NCI-H748 treated with DMSO at 0.1 percent for 48 hours (cell line): ENCODE results near the gene CD200R1L.
A peak's percentile ranks its signal among the peaks of the same experiment; 100 is the strongest.

Experiments
- DNase-seq: peaks from one replicate; lab custom pipeline; 2025; lab: John Stamatoyannopoulos, UW

CD200R1L gene

DNA sequence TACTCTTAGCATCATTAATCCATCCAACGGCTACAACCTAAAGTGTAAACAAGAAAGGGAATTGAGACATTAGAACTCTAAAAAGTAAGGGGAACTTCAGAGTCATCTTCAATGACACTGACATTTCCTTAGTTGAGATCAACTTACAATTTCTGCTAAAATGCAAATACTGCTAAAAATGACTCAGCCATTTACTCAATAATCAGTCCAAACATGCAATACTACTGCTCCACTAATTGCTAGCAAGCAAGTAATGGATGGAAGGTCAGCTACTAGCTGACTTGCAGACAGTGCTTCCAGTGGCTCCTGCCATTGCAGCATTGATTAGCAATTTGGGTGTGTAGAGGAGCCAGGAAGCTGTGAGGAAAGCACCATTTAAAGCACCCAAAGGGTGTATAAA lies 28.4 kb downstream of the CD200R1L start:
- DNase-seq: no peak

DNA sequence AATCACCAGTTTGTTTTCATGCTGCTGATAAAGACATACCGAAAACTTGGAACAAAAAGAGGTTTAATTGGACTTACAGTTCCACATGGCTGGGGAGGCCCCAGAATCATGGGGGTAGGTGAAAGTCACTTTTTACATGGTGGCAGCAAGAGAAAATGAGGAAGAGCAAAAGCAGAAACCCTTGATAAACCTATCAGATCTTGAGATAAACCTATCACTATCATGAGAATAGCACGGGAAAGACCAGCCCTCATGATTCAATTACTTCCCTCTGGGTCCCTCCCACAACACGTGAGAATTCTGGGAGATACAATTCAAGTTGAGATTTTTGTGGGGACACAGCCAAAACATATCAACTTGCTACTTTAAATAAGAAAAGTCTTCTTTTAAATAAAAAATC lies 28.9 kb downstream of the CD200R1L start:
- DNase-seq: no peak

DNA sequence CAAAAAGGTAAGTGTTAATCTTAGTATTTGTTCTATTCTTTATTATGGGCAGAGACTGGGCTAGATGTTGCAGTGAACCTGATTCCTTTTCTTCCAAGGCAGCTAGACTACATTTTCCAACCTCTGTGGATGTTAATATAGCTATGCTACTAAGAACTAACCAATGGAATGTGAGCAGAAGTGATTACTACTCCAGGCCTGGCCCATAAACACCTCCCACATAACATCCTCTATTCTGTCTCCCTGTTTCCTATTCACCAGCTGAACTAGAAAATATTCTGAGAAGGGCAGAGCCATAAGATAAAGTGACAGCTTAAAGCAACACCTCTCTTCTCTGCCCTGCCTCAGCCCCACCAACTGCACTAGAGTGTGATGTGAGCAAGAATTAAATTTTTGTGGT lies 29.4 kb downstream of the CD200R1L start:
- no peak for DNase-seq

DNA sequence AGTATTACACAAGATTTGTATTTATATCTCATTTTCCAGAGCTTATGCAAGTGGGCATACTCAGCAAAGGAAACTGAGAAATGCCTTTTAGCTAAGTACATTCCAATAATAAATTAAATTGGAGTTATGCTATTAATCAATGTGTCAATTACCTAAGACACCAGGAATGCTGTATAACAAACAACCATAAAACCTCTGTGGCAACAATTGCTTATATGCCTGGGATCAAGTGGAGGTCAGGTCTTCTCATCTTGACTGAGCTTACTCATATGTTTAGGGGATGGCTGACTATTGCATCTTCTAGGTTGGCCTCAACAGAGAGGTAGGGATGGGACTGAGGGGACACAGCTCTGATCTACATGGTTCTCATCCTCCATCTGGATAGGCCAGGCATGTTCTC lies 30.7 kb downstream of the CD200R1L start:
- no peak for DNase-seq

DNA sequence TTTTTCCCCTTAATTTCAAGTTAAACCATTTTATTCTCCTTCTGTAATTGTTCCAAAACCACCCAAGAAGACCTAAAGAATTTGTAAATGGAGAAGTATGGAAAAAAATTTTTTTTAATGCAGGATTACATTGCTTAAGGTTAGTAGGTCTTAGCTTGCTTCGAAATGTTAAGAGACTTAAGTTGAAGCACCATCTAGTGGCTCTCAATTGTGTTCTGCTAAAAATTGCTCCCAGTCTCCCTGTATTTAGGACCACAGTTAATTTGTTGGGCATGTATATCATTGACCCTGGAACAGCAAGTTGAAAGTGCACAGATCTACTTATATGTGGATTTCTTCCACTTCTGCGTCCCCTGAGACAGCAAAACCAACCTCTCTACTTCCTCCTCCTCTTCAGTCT lies 32.4 kb downstream of the CD200R1L start:
- no peak for DNase-seq

DNA sequence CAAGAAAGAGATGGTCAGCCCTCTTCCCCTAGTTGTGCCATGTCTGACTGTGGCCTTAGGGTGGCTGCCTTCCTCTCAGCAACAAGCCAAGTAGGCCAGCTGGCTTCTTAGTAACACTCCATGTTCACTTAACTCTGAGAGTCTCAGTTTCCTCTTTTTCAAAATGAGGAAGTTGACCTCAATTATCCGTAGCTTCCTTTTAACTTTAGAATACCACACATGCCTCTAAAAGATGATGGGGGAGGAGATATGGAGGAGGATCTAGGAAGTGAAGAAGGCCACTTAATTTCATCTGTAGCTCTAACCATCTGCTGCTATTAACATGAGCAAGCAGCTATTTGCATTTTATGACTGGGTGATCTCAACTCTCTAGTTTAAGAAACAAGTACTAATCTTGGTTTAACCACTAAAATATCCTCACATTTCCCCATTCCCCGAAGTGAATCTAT lies 32.9 kb downstream of the CD200R1L start:
- DNase-seq: no peak

DNA sequence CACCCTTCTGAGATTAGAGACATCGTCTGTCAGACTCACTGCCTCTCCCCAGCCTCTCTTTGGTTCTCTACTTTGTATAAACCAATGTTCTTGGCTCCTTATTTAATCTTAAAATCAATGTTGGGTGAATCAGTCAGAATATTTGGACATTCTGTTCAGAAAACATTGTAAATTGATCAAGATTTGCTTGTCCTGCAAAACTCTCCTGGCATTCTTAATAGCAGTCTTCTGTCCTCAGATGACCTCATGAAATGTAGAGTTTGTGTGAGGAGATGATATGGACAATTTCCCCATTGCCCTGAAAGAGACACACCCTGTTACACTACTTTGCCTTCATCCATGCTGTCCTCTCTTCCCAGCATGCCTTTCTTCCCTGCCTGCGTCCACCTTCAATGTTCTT lies 33.6 kb downstream of the CD200R1L start:
- DNase-seq: no peak

DNA sequence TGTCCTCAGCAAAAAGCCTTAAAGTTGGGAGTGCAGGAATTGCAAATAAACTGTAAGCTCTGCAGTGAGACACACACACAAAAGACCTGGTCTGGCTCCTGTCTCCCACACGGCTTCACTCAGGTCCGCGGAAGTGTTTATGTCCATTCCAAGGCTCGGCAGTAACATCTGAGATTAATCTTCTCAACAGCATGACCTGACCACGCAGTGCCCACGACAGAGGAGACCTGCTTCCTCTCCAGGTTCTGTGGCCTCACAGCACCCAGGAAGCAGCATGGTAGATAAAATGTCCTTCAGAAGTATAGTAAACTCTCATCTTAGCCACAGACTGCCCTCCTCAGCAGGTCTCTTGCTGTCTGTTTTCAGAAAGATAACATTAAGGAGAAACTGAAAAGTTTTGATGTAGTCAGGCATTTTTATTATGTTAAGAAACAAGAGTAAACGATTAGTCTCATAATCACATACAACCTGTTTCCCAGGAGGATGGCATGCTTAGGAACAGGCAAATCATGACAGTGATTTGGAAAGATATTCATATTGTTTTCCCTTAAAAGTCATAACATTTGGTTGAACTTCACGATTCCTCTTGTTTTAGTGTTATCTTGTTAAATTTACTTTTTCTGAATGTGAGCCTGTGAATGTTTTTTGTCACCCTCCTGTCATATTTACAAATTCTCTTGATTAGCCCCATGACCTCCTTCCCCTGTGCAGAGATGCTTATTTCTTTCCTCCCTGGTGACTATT lies 34.6 kb downstream of the CD200R1L start:
- no peak for DNase-seq

DNA sequence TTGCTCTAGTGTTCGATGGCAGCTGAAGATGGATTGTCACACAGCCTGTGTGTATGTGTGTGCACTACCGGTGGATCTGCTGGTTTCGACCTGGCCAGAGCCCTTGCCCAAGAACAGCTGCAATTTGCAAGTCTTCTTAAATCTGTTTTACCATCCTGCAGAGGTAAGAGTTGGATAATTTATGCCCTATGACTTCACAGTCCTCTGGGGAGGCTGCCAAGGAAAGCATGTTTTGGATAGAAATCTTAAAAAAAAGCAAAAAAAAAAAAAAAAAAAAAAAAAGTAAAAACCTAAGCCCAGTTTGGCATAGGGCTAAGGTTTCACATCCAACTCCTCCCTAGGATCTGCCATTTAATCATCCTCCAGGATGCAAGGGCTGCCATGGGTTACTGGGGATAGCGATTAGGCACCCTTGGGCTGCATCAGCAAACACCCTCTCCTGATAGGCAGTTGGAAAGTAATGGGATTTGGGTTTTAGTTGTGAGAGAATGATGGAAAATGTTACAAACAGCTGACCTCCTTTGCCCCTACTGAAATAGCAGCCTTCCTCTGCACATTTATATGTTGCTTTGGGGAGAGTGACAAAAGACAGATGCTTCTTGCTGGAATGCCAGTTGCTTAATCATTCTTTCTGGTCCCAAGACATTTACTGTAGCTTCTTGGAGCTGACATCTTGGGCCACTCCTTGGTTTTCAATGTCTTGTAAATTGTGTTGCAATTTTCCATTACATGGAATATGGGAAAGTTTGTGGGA lies 35.4 kb downstream of the CD200R1L start:
- DNase-seq: no peak

DNA sequence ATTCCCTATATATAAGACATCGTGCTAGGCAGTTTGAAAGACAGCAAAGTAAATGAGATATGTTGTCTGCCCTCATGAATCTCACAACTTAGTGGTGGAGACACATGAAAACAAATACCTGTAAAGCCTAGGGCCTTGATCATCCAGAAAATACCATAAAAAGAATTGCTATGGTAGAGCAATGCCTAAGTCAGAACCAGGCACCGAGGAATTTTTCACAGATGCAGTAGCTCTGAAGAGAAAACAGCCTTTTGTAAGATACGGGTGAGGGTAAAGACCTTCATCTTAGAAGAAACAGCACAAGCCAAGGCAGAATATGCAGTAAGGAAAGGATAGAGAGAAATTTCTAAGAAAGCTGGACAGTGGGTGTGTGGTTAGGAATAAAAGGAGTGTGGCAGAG lies 36.1 kb downstream of the CD200R1L start:
- no peak for DNase-seq

DNA sequence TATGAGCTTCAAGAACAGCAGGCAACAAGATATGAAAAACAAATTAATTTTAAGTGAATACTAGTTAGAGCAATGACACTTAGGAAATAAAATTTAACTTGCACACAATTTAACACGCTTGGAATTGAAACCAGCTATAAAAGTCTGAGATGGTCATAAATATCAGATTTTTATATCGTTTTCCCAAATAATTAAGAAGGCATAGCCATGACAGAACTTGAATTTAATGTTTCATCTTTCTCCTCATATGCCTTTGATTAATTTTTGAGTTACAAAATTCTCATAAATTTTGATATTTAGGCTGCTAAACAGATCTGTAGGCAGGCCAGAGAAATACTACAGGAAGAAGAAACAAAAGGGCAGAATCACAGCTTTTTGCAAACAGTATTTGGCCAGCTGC lies 38.5 kb downstream of the CD200R1L start:
- DNase-seq: no peak

DNA sequence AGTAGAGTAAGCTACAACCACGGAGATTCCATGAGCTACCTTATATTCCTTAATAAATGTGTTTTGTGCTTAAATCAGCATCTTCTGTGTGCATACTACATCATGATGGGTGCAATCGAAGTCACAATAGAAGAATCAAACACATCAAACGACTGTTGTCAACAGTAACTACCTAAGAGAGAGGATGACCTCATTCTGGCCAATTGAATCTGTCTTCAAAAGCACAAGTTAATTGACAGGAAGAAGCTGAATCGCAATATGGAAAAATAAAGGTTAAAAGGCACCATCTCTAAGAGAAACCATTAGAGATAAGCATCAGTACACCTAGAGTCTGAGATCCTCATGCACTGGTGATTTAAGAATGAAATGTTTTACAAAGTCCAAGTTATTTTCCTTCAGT lies 39.0 kb downstream of the CD200R1L start:
- DNase-seq: peak; percentile 9

DNA sequence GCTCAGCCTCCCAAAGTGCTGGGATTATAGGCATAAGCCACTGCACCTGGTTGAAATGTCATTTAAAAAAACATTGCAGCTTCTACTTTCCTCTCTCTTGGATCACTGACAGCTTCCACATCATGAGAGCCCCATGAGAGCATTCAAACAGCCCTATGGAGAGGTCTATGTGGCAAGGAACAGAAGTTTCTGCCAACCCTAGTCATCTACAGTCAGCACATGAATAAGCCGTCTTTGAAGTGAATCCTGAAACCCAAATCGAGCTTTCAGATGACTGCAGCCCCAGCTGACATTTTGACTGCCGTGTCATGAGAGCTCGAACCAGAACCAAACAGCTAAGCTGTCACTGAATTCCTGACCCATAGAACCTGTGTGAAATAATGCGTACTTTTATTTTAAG lies 39.8 kb downstream of the CD200R1L start:
- DNase-seq: no peak

DNA sequence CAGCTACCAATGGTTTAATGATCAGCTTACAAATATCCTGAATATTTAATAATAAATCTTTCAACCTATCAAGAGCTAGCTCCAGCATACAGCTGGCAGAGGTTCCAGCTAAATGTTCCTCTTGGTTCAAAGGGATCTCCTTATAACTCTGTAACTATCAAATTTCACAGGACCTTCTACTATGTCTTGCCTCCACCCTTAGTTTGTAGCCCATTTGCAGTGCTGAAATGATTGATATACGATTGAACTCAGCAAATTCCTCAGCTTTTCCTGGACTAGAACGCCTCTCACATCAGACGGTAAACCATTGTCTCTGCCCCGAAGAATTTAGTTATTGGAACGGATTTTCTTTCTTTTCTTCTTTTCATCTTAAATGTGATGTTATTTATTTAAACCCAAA lies 41.5 kb downstream of the CD200R1L start:
- no peak for DNase-seq

DNA sequence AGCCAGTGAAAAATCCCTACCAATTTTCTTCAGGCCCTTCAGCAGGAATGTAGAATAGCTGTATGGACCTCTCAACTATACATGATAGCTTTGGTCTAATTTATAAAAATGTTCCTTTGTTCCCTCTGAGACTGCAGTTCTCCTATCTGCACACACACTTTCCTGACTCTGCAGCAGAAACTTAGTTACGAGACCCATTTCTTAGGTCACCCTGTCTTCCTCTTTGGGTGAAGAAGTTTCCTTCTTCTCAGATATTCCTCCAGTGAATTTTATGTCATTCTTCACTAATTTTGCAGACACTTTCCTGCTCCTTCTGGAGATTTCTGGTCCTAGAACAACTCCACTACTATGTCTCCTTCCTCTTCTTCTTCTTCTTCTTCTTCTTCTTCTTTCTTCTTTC lies 42.6 kb downstream of the CD200R1L start:
- DNase-seq: no peak

DNA sequence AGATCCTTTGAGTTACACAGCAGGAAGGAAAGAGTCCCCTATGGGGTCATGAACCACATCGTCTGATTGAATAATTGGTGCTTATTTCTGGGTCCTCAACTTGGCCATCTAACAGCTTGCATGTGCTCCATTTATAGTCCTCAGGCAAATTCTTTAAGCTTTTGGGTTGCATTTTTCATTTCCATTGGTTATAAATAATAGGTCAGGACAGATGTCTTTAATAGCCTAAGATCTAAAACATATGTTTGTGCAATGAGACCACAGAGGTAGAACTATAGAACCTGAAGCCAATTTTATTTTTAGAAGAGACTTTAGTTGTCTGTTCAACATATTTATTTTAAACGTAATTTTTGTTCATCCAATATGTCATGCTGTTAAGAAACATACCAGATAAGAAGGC lies 43.2 kb downstream of the CD200R1L start:
- DNase-seq: no peak

DNA sequence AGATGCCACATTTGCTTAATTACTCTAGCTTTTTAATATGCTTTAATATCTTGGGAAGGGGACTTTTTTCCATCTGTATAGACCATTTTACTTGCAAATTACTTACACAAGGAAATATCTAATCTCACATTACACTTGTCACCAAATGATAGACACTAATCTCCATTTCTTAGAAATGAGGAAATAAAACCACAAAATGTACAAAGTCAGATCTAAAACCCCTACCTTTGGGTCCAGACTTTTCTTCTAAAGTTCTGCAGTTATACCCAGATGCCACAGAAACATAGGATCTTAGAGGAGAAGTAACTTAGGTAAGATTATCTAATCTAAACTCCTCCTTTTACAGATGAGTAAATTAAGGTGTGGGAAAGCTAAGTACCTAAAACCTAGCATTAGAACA lies 44.3 kb downstream of the CD200R1L start:
- DNase-seq: no peak

DNA sequence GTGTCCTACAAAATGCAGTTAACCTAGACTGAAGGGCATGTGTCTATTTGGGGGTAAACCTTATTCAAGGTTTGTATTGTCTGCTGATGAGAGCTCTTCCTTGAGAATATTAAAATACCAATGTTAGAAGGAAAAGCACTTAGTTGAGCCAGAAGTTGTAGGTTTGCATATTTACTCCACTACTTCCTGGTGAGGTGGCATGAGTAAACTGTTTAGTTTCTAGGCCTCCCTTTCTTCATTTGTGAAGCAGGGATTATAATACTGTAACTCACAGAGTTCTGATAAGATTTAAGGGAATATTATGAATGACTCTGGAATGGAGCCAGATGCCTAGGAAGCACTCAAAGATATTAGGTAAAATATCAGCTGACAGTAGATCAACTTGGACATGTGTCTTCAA lies 46.7 kb downstream of the CD200R1L start:
- DNase-seq: no peak

DNA sequence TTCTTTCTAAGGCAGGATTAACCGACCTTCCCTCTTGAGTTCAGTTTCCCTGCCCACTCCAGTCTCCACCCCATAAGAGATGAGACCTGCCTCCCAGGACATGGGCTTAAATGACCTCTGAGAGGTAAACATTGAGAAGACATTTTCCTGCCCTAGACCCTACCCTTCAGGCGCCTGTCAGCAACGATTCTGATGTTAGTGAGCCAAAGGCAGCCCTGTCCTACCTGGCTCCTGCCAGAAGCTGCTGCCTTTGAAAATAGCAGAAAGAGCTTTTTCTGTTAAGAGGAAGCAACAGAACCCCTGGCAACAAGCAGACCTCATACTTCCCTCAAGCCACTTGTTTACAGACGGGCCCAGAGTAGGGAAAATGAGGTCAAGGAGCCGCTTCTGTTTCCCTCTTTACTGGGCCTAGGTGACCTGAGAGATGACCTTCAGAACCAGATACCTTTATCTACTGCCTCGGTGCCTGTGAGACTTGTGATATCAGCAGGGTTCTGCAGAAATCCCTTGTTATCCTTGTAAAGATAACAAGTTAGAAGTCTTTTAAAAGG lies 52.0 kb downstream of the CD200R1L start:
- no peak for DNase-seq

DNA sequence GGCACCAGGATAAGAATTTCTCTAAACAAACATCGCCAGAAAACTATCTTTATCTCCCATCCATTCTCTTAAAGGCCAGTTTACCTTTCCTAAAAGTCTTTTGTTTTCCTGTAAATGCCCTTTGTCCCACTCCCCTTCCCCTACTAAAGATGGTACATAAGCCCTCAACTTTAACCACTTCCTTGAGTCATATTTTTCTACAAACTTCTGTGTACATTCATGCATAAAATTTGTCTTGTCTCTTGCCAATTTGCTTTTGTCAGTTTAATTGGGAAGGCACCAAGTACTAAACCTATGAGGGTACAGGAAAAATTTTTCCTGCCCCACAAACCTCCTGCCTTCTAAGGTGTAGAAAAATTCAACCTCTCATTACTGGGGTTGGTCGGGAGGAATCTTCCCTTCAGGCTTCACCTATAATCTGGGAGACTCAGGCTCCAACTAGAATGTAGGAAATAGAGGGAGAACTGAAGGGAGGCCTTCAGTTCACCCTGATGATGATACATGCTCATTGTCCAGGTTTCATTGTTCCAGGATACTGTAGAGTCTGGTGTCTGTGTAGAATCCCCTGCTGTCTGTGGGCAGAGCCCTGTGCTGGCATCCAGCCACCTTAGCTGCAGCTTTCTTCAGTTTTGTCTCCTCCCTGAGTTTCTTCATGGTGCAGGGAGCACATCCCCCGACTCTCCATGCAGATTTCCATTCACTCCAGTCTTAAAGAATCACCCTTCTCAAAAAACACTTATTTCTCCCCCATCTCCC lies 53.2 kb downstream of the CD200R1L start:
- DNase-seq: no peak

DNA sequence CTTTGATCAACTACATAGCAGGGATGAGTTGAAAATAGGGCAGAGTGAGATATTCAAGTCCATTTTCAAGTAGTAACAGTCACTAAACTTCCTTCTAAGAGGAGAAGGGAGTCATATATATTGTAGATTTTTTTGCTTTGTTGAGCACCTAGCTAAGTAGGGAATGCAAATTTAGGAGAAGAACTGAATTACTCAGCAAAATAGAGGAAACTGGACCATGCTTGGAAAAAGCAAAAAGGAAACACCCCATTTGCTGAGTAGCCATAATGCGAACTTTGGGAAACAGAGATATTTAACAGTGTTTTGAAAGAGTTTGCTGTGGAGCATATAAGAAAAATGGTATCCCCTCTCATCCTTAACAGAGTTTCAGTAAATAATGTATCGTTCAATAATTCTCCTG lies 54.9 kb downstream of the CD200R1L start:
- no peak for DNase-seq

DNA sequence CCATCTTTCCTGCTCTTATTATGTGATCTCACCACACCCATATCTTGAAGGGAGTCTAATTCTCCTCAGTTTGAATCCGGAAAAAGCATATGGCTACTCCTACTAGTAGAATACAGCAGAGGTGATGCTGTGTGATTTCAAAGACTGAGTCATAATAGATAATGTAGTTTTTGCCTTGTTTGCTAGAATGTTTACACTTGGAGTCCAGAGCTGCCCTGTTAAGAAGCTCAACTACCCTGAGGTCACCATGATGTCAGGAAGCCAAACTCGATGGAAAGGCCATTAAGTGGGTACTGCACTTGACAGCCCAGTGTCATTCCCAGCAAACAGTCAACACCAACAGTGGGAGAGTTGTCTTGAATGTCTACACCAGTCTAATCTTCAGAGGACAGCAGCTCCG lies 56.9 kb downstream of the CD200R1L start:
- DNase-seq: no peak
